ENCODE data around the gene TNFAIP8. TPM values are rescaled to one million over a fixed set of nuclear protein-coding genes. Genes with fewer than 3 reads are reported as not detected.
A peak's percentile ranks its signal among the peaks of the same experiment; 100 is the strongest.

Gene TNFAIP8
- total RNA-seq, 2 experiments from 2014 or later: 141 to 142 TPM

- intact Hi-C loops (cut with micrococcal nuclease): no loop called here
- no peak for DNase-seq
- Mint-ChIP-seq H3K9me3 (no peaks in the 10 kb centered on the region), H3K27me3 (ENCODE audit: low read depth) (no peaks in the 10 kb centered on the region), H3K4me3 (no peak overlapping the region), H3K4me1 (ENCODE audit: low read depth) (peaks cover 94% of the 10 kb centered on the region), H3K36me3 (ENCODE audit: low read depth) (peaks cover 25% of the 10 kb centered on the region), H3K27ac (peak overlapping the region; percentile 96)
- CTCF ChIA-PET: no interaction called here
Measured at GRCh38 chr5:119319401-119319800, 36.4 kb upstream of the TNFAIP8 start.

DNA sequence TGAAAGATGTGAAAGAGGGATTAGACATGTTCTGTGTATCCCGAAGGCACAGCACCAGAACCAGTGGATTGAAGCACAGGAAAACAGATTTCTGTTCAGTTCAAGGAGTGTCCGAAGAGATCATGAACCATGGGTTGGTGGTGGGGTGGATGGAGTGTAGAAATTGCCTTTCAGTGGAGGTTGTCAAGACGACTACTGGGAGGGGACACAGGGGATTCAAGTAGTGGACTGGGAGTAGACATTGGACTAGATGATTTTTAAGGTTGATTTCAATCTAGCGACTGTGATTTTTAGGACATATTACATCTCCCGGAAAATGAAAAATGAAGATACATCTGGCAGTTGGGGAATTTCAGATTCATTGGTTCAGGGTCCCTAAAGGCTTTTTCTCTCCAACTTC is 35.9 kb upstream of the TNFAIP8 start:
- Mint-ChIP-seq H3K27me3 (ENCODE audit: low read depth) (no peaks in the 10 kb centered on the region), H3K4me3 (no peak overlapping the region), H3K9me3 (no peaks in the 10 kb centered on the region), H3K4me1 (ENCODE audit: low read depth) (peaks cover 94% of the 10 kb centered on the region), H3K36me3 (ENCODE audit: low read depth) (peaks cover 25% of the 10 kb centered on the region), H3K27ac (peak overlapping the region; percentile 96)
- no peak for DNase-seq
- CTCF ChIA-PET: no interaction called here
- intact Hi-C loops (cut with micrococcal nuclease): no loop called here

GRCh38 chr5:119321569-119322311 is 34.1 kb upstream of the TNFAIP8 start:
- H3K36me3 Mint-ChIP-seq (ENCODE audit: low read depth): peaks cover 22% of the 10 kb centered on the region
- no peaks in the 10 kb centered on the region for H3K9me3 Mint-ChIP-seq

DNA sequence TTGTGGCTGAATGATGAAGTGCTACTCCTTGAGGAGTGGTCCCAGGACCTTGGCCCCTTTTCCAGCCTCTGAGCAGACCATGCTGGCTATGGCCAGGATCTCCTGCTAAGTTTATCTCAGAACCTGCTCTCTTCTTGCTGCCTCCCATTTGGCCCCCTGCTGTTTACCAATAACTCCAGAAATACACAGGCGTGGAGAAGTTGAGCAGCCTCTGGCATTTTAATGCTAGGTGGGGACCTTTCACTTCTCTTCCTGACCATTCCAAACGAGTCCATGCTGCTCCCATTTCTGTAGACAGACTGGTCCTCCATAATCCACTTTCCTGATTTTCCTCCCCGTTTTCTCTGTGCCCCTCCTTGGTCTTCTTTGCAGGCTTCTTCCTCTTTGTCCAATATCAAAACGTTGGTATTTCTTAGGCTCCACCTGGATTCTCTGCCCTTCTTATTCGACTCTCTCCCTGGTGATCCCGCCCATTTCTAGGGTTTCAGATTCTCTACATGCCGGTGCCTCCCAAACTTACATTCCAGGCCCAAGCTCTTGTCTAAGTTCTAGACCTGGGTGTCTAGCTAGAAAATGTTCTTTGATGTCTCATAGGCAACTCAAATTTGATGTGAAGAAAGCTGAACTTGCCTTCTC is 33.4 kb upstream of the TNFAIP8 start:
- H3K36me3 Mint-ChIP-seq (ENCODE audit: low read depth): peaks cover 19% of the 10 kb centered on the region
- H3K27ac Mint-ChIP-seq: peak overlapping the region; percentile 96
- DNase-seq: no peak
- H3K27me3 Mint-ChIP-seq (ENCODE audit: low read depth): no peaks in the 10 kb centered on the region
- no peaks in the 10 kb centered on the region for H3K9me3 Mint-ChIP-seq
- H3K4me3 Mint-ChIP-seq: peak overlapping the region; percentile 59
- intact Hi-C loops (cut with micrococcal nuclease): no loop called here
- CTCF ChIA-PET: interaction anchor here (0.9 to 1.6 kb wide), 5 partner anchors 10 to 57 kb away, joined by 3 to 5 read pairs (median 3); no protein-coding TSS in a partner anchor
- H3K4me1 Mint-ChIP-seq (ENCODE audit: low read depth): peaks cover 94% of the 10 kb centered on the region

More at GRCh38 chr5:119321569-119322311, 34.1 kb upstream of the TNFAIP8 start:
- peak overlapping the region; percentile 96 for H3K27ac Mint-ChIP-seq
- intact Hi-C loops (cut with micrococcal nuclease): loop anchor here (1.0 kb wide), 1 partner anchor 8 kb away; no protein-coding TSS in a partner anchor
- H3K4me1 Mint-ChIP-seq (ENCODE audit: low read depth): peaks cover 91% of the 10 kb centered on the region
- peak overlapping the region; percentile 59 for H3K4me3 Mint-ChIP-seq
- H3K27me3 Mint-ChIP-seq (ENCODE audit: low read depth): no peaks in the 10 kb centered on the region
- CTCF ChIA-PET: interaction anchor here (0.9 kb wide), 1 partner anchor 15 kb away, joined by 3 read pairs; no protein-coding TSS in a partner anchor
- DNase-seq: no peak

DNA sequence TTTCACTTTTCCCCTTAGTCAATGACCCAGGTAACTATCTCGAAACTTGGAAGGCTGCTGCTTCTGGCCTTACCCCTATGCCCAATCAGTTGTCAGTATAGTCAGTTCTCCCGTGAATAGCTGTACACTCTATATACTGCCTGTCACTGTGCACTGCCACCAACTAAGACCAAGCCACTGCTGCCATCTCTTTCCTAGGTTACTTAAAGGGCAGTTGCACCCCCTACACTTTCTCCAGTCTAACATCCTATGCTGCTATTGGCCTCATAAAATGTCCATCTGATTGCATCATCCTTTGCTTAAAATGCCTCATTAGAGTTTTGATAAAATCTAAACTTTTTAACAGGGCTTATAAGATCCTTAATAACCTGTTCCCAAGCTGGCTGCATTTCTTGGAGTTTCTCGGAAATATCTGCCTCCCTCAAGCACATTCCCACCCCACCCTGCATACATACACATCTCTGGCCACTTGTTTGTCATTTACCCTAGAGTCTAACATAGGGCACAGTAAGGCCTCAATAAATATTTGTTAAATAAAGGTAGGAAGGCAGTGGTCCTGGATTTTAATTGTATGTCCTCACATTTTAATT is 32.8 kb upstream of the TNFAIP8 start:
- peak overlapping the region; percentile 59 for H3K4me3 Mint-ChIP-seq
- intact Hi-C loops (cut with micrococcal nuclease): no loop called here
- peaks cover 94% of the 10 kb centered on the region for H3K4me1 Mint-ChIP-seq (ENCODE audit: low read depth)
- CTCF ChIA-PET: interaction anchor here (0.9 to 1.6 kb wide), 9 partner anchors 11 to 56 kb away, joined by 3 to 5 read pairs (median 3); partner anchors contain the start of gene TNFAIP8
- no peaks in the 10 kb centered on the region for H3K27me3 Mint-ChIP-seq (ENCODE audit: low read depth)
- no peaks in the 10 kb centered on the region for H3K9me3 Mint-ChIP-seq
- DNase-seq: peak; percentile 49
- peak overlapping the region; percentile 96 for H3K27ac Mint-ChIP-seq
- peaks cover 19% of the 10 kb centered on the region for H3K36me3 Mint-ChIP-seq (ENCODE audit: low read depth)

DNA sequence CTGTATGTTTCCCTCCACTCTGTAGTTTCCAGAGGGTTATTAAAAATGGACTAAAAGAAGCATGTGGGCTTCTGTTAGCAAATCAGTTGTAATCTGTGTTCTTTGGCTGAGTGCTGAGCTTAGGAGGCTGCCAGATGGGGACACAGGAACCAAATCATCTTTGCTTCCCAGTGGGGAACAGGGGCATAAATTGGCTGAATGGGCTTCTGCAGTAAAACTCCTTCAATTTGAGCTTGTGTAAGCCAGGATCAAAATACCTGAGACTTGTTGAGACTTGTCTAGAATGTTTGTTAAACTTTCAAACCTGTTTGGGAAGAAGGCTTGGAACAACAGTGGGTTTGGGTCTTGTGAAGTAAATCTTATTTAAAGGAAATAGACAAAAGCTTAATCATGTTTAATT is 32.2 kb upstream of the TNFAIP8 start:
- Mint-ChIP-seq H3K4me3 (no peak overlapping the region), H3K36me3 (ENCODE audit: low read depth) (peaks cover 17% of the 10 kb centered on the region), H3K4me1 (ENCODE audit: low read depth) (peaks cover 94% of the 10 kb centered on the region), H3K27me3 (ENCODE audit: low read depth) (no peaks in the 10 kb centered on the region), H3K27ac (peak overlapping the region; percentile 96), H3K9me3 (no peaks in the 10 kb centered on the region)
- DNase-seq: no peak
- CTCF ChIA-PET: interaction anchor here (0.6 to 1.6 kb wide), 10 partner anchors 11 to 114 kb away, joined by 3 to 9 read pairs (median 3); partner anchors contain the start of gene TNFAIP8
- intact Hi-C loops (cut with micrococcal nuclease): no loop called here

DNA sequence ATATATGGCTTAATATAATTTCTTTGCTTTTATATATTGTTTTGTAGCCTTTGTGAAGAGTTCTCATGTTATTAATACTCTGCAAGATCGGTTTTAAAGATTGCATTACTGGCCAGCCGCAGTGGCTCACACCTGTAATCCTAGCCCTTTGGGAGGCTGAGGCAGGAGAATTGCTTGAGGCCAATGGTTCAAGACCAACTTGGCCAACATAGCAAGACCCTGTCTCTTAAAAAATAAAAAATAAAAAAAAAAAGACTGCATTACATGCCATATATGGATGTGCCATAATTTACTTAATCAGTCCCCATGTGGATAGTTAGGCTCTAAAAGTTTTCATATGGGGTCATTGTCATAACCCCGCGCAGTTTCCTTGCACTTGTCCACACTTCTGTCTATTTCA is 31.0 kb upstream of the TNFAIP8 start:
- H3K36me3 Mint-ChIP-seq (ENCODE audit: low read depth): peaks cover 15% of the 10 kb centered on the region
- DNase-seq: no peak

GRCh38 chr5:119327018-119327417 is 28.8 kb upstream of the TNFAIP8 start:
- intact Hi-C loops (cut with micrococcal nuclease): loop anchor here (1.0 kb wide), 7 partner anchors 12 to 70 kb away; no protein-coding TSS in a partner anchor
- Mint-ChIP-seq H3K27me3 (ENCODE audit: low read depth) (no peaks in the 10 kb centered on the region), H3K9me3 (no peaks in the 10 kb centered on the region), H3K4me3 (peak overlapping the region; percentile 56), H3K36me3 (ENCODE audit: low read depth) (peaks cover 16% of the 10 kb centered on the region), H3K4me1 (ENCODE audit: low read depth) (peaks cover 94% of the 10 kb centered on the region), H3K27ac (peak overlapping the region; percentile 98)
- peak; percentile 80 for DNase-seq
- CTCF ChIA-PET: interaction anchor here (1.0 to 4.2 kb wide), 4 partner anchors 12 to 340 kb away, joined by 3 to 26 read pairs (median 11); no protein-coding TSS in a partner anchor

More for the DNA sequence above, 31.0 kb upstream of the TNFAIP8 start:
- Mint-ChIP-seq H3K9me3 (no peaks in the 10 kb centered on the region), H3K27me3 (ENCODE audit: low read depth) (no peaks in the 10 kb centered on the region), H3K27ac (peak overlapping the region; percentile 98), H3K4me1 (ENCODE audit: low read depth) (peaks cover 94% of the 10 kb centered on the region), H3K4me3 (no peak overlapping the region)
- intact Hi-C loops (cut with micrococcal nuclease): no loop called here
- CTCF ChIA-PET: interaction anchor here (0.7 to 0.9 kb wide), 2 partner anchors 9 to 10 kb away, joined by 3 to 4 read pairs; no protein-coding TSS in a partner anchor

GRCh38 chr5:119328753-119329602 is 26.8 kb upstream of the TNFAIP8 start:
- Mint-ChIP-seq H3K36me3 (ENCODE audit: low read depth) (peaks cover 13% of the 10 kb centered on the region), H3K9me3 (no peaks in the 10 kb centered on the region), H3K27me3 (ENCODE audit: low read depth) (no peaks in the 10 kb centered on the region), H3K4me1 (ENCODE audit: low read depth) (peaks cover 93% of the 10 kb centered on the region), H3K4me3 (peak overlapping the region; percentile 57), H3K27ac (peak overlapping the region; percentile 94)
- peak; percentile 76 for DNase-seq
- CTCF ChIA-PET: interaction anchor here (0.9 to 4.2 kb wide), 9 partner anchors 10 to 83 kb away, joined by 3 to 26 read pairs (median 5); no protein-coding TSS in a partner anchor
- intact Hi-C loops (cut with micrococcal nuclease): loop anchor here (1.0 to 2.0 kb wide), 4 partner anchors 8 to 258 kb away; partner anchors contain the start of gene DMXL1

DNA sequence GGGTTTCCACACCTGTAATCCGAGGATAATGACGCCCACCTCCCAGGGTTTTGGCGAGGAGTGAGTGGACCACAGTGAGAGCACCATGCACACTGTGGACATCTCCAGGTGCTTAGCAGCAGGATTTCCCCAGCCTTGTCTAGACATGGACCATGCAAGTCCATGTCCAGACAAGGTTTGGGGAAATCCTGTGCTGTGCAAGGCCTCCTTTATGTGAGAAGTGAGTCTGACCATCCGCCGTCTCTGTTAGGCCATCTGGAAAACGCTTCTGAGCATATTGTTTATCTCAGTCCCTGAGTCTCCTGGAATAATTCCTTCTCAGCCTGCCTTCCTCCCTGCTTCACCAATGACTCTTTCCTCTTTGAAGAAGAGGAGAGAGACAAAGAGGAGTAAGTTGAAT is 26.2 kb upstream of the TNFAIP8 start:
- no peak overlapping the region for H3K4me3 Mint-ChIP-seq
- peak overlapping the region; percentile 94 for H3K27ac Mint-ChIP-seq
- no peak for DNase-seq
- intact Hi-C loops (cut with micrococcal nuclease): loop anchor here (1.0 to 2.0 kb wide), 3 partner anchors 8 to 259 kb away; partner anchors contain the start of gene DMXL1
- no peaks in the 10 kb centered on the region for H3K9me3 Mint-ChIP-seq
- H3K4me1 Mint-ChIP-seq (ENCODE audit: low read depth): peaks cover 90% of the 10 kb centered on the region
- H3K36me3 Mint-ChIP-seq (ENCODE audit: low read depth): peaks cover 16% of the 10 kb centered on the region
- CTCF ChIA-PET: interaction anchor here (0.9 to 4.2 kb wide), 9 partner anchors 10 to 82 kb away, joined by 3 to 26 read pairs (median 4); no protein-coding TSS in a partner anchor
- H3K27me3 Mint-ChIP-seq (ENCODE audit: low read depth): no peaks in the 10 kb centered on the region
